PC-3 (cell line): ENCODE data around the gene WAS.
"Not testable (repeated sequence)": the region's sequence is repeated elsewhere in the genome, so short reads cannot be mapped to it uniquely, and the experiment has no call there.

Source experiments
- EZH2 ChIP-seq: fragments of 300-600 bp; sonication (generic); IDR thresholded peaks from one replicate; pipeline ENCODE4 v1.6.1; 2017; ENCODE audit warnings: antibody characterized with exemption, mild to moderate bottlenecking, low read length; ENCODE audit not compliant: unreplicated experiment
- EZH2phosphoT487 ChIP-seq: fragments of 300-600 bp; sonication (generic); IDR thresholded peaks from 2 replicates; pipeline ENCODE4 v1.6.1; 2018; ENCODE audit warnings: mild to moderate bottlenecking, antibody characterized with exemption, low read length, borderline replicate concordance
- TF ChIP-seq, protein P1 (sequence below): fragments of 300-600 bp; sonication (generic); conservative IDR thresholded peaks from 2 replicates; pipeline ENCODE4 v1.5.1; 2017; ENCODE audit warnings: antibody characterized with exemption, low read depth, mild to moderate bottlenecking, low read length

- TF ChIP-seq, protein P1, sequence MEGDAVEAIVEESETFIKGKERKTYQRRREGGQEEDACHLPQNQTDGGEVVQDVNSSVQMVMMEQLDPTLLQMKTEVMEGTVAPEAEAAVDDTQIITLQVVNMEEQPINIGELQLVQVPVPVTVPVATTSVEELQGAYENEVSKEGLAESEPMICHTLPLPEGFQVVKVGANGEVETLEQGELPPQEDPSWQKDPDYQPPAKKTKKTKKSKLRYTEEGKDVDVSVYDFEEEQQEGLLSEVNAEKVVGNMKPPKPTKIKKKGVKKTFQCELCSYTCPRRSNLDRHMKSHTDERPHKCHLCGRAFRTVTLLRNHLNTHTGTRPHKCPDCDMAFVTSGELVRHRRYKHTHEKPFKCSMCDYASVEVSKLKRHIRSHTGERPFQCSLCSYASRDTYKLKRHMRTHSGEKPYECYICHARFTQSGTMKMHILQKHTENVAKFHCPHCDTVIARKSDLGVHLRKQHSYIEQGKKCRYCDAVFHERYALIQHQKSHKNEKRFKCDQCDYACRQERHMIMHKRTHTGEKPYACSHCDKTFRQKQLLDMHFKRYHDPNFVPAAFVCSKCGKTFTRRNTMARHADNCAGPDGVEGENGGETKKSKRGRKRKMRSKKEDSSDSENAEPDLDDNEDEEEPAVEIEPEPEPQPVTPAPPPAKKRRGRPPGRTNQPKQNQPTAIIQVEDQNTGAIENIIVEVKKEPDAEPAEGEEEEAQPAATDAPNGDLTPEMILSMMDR = not testable (repeated sequence)
- TF ChIP-seq EZH2phosphoT487, EZH2: not testable (repeated sequence)
Observed at GRCh38 chrX:48682795-48683194, 804 bp upstream of the WAS start.
